SK-N-SH (cell line): ENCODE data around the gene TAC3. TPM values are rescaled to one million over a fixed set of nuclear protein-coding genes. Genes with fewer than 3 reads are reported as not detected.

ENCODE experiments used
- CTCF ChIA-PET: fragments of 300-600, 350-600 bp; formaldehyde crosslinking; extraction: SDS; loops from one replicate; lab custom pipeline; 2021; lab: Yijun Ruan, JAX
- POLR2A ChIA-PET: fragments of 350-600 bp; sonication (Branson Sonifier 250); formaldehyde crosslinking; extraction: SDS; loops from one replicate; lab custom pipeline; 2020; ENCODE audit warnings: antibody characterized with exemption, inconsistent platforms; lab: Yijun Ruan, JAX
- DNase-seq: peaks from one replicate; pipeline ENCODE4 v3.0.0; 2012
- H2AFZ ChIP-seq: fragments of 200-600 bp; sonication (generic); 2 replicates; pipeline ENCODE4 v1.8.1; 2016; ENCODE audit warnings: antibody characterized with exemption, mild to moderate bottlenecking, low read depth
- H3F3A ChIP-seq: fragments of 200-600 bp; sonication (generic); replicated peaks from 2 replicates; pipeline ENCODE3; 2016; ENCODE audit warnings: antibody characterized with exemption, mild to moderate bottlenecking; ENCODE audit not compliant: insufficient read depth
- H3K27ac ChIP-seq, 2 experiments: fragments of 200-500 bp in 1 of 2; fragments of 200-600 bp in 1 of 2; sonication (Bioruptor generic) in 1 of 2; sonication (generic), shearing (Covaris generic) in 1 of 2; 2 replicates each; pipeline versions ENCODE4 v1.5.1 to v1.6.1; 2014 to 2016; ENCODE audit warnings: low read depth in 2 of 2, inconsistent platforms in 1 of 2, low read length in 1 of 2, mild to moderate bottlenecking in 1 of 2, mixed read lengths in 1 of 2
- H3K27me3 ChIP-seq: fragments of 200-600 bp; sonication (generic), shearing (Covaris generic); 2 replicates; pipeline ENCODE4 v1.6.1; 2016; ENCODE audit warnings: mixed run types; ENCODE audit not compliant: insufficient read depth
- H3K36me3 ChIP-seq, 2 experiments: fragments of 200-500 bp in 1 of 2; fragments of 200-600 bp in 1 of 2; sonication (Bioruptor generic) in 1 of 2; sonication (generic) in 1 of 2; replicated peaks in 1 of 2; 2 replicates each; pipeline versions ENCODE3 to v1.5.1; 2014 to 2016; ENCODE audit warnings: low read length in 1 of 2, mild to moderate bottlenecking in 1 of 2; ENCODE audit not compliant: insufficient read depth in 2 of 2, control insufficient read depth in 1 of 2
- H3K4me1 ChIP-seq, 2 experiments: fragments of 200-500 bp in 1 of 2; fragments of 200-600 bp in 1 of 2; sonication (Bioruptor generic) in 1 of 2; sonication (generic), shearing (Covaris generic) in 1 of 2; 2 replicates each; pipeline versions ENCODE4 v1.5.1 to v1.6.1; 2014 to 2016; ENCODE audit warnings: low read depth in 1 of 2, low read length in 1 of 2, mixed run types in 1 of 2; ENCODE audit not compliant: insufficient read depth in 2 of 2, control insufficient read depth in 1 of 2
- H3K4me2 ChIP-seq: fragments of 200-600 bp; sonication (generic), shearing (Covaris generic); 2 replicates; pipeline ENCODE4 v1.6.1; 2017; ENCODE audit warnings: mixed run types
- H3K4me3 ChIP-seq, 2 experiments: fragments of 200-500 bp in 1 of 2; fragments of 200-600 bp in 1 of 2; sonication (Bioruptor generic) in 1 of 2; sonication (generic), shearing (Covaris generic) in 1 of 2; 2 replicates each; pipeline versions ENCODE4 v1.5.1 to v1.8.1; 2014 to 2016; ENCODE audit warnings: low read depth in 2 of 2, inconsistent platforms in 1 of 2, low read length in 1 of 2, mild to moderate bottlenecking in 1 of 2, mixed read lengths in 1 of 2, moderate library complexity in 1 of 2
- H3K79me2 ChIP-seq: fragments of 200-600 bp; sonication (generic); 2 replicates; pipeline ENCODE4 v1.8.1; 2017; ENCODE audit warnings: mild to moderate bottlenecking; ENCODE audit not compliant: insufficient read depth
- H3K9ac ChIP-seq: fragments of 200-600 bp; sonication (generic); 2 replicates; pipeline ENCODE4 v1.6.1; 2017; ENCODE audit warnings: mixed run types
- H3K9me2 ChIP-seq: fragments of 200-600 bp; sonication (generic); 2 replicates; pipeline ENCODE4 v1.6.1; 2017; ENCODE audit warnings: mixed run types
- H3K9me3 ChIP-seq: fragments of 200-600 bp; sonication (generic); 2 replicates; pipeline ENCODE4 v1.6.1; 2017; ENCODE audit warnings: mixed run types, mild to moderate bottlenecking, moderate library complexity
- H4K20me1 ChIP-seq: fragments of 200-600 bp; sonication (generic); 2 replicates; pipeline ENCODE4 v1.6.1; 2017; ENCODE audit warnings: mild to moderate bottlenecking, mixed run types; ENCODE audit not compliant: insufficient read depth
- ELF1 ChIP-seq: IDR thresholded peaks from 2 replicates; pipeline ENCODE4 v1.4.0; 2012
- EP300 ChIP-seq, 2 experiments: IDR thresholded peaks; 2 replicates each; pipeline versions ENCODE4 v1.4.0 to v1.6.1; 2012; ENCODE audit warnings: borderline replicate concordance in 1 of 2, low read depth in 1 of 2, low read length in 1 of 2
- EZH2phosphoT487 ChIP-seq: fragments of 200-600 bp; sonication (generic); IDR thresholded peaks from 2 replicates; pipeline ENCODE4 v1.6.1; 2017; ENCODE audit warnings: low read depth, mixed run types, mild to moderate bottlenecking, antibody characterized with exemption, moderate library complexity, borderline replicate concordance
- FOSL2 ChIP-seq: IDR thresholded peaks from 2 replicates; pipeline ENCODE4 v1.4.0; 2012; ENCODE audit warnings: low read depth, mild to moderate bottlenecking, moderate library complexity, borderline replicate concordance
- GATA2 ChIP-seq: sonication (generic); formaldehyde crosslinking; IDR thresholded peaks from 2 replicates; pipeline ENCODE4 v1.5.0; 2020; ENCODE audit warnings: mild to moderate bottlenecking, missing genetic modification reagents
- IRF3 ChIP-seq: fragments of 150-350 bp; IDR thresholded peaks from 2 replicates; pipeline ENCODE4 v1.6.1; 2016; ENCODE audit warnings: mild to moderate bottlenecking, low read depth, low read length
- MAX ChIP-seq: IDR thresholded peaks from 2 replicates; pipeline ENCODE4 v1.4.0; 2012; ENCODE audit warnings: low read depth
- MEF2A ChIP-seq: IDR thresholded peaks from 2 replicates; pipeline ENCODE4 v1.4.0; 2012; ENCODE audit warnings: low read depth, borderline replicate concordance
- NRF1 ChIP-seq: IDR thresholded peaks from 2 replicates; pipeline ENCODE4 v1.6.1; 2012; ENCODE audit warnings: low read depth, mild to moderate bottlenecking, low read length
- POLR2AphosphoS5 ChIP-seq: IDR thresholded peaks from 2 replicates; pipeline ENCODE4 v1.6.1; 2012; ENCODE audit warnings: low read depth, low read length
- RCOR1 ChIP-seq: fragments of 150-350 bp; IDR thresholded peaks from 2 replicates; pipeline ENCODE4 v1.6.1; 2017; ENCODE audit warnings: antibody characterized with exemption, low read length
- REST ChIP-seq: IDR thresholded peaks from 2 replicates; pipeline ENCODE4 v1.6.1; 2012; ENCODE audit warnings: mild to moderate bottlenecking, low read depth, low read length, moderate library complexity
- RXRA ChIP-seq: IDR thresholded peaks from 2 replicates; pipeline ENCODE4 v1.4.0; 2012; ENCODE audit warnings: low read depth, mild to moderate bottlenecking, borderline replicate concordance
- SIN3A ChIP-seq: IDR thresholded peaks from 2 replicates; pipeline ENCODE4 v1.6.1; 2012; ENCODE audit warnings: low read depth, mild to moderate bottlenecking, low read length, moderate library complexity, borderline replicate concordance
- SMC3 ChIP-seq: IDR thresholded peaks from 2 replicates; pipeline ENCODE4 v1.6.1; 2012; ENCODE audit warnings: low read depth, low read length, improper control_type of control experiment
- TEAD4 ChIP-seq: IDR thresholded peaks from 2 replicates; pipeline ENCODE4 v1.4.0; 2012; ENCODE audit warnings: mild to moderate bottlenecking, borderline replicate concordance; ENCODE audit not compliant: insufficient read depth
- USF1 ChIP-seq: IDR thresholded peaks from 2 replicates; pipeline ENCODE4 v1.4.0; 2012; ENCODE audit warnings: low read depth, borderline replicate concordance
- YY1 ChIP-seq: IDR thresholded peaks from 2 replicates; pipeline ENCODE4 v1.4.0; 2012; ENCODE audit warnings: low read depth, mild to moderate bottlenecking
- WGBS: methylation state at CpG from one replicate; pipeline ENCODE4 v1.1.6; 2017; ENCODE audit warnings: low lambda C conversion rate; 5-methylcytosine and 5-hydroxymethylcytosine counted together
- polyA plus RNA-seq, 3 experiments: library from polyadenylated mRNA; depleted of rRNA; stranded (reverse); fragments of >200 nt; gene quantifications; 2 replicates each; pipeline ENCODE4 v1.2.3, GENCODE V29; 2012

Gene TAC3
- polyA plus RNA-seq, 1 of the 3 experiments (the other 2 are of a cell fraction), result not detected

GRCh38 chr12:56980941-56981530 is 35.3 kb downstream of the TAC3 start:
- TF ChIP-seq POLR2AphosphoS5 (no peak), ELF1 (no peak), RXRA (no peak), EP300 (IDR thresholded peaks at IDR 0.05; ENCODE audit: borderline replicate concordance in 1 of 2, low read depth in 1 of 2, low read length in 1 of 2) (no peak), TEAD4 (no peak), RCOR1 (no peak), REST (no peak), MAX (no peak), SIN3A (no peak), FOSL2 (no peak)
- Histone ChIP-seq H3K4me1 (no peaks in the 10 kb centered on the region; a peak in 1 of 4 replicates), H3K27me3 (no peaks in the 10 kb centered on the region), H3K27ac (no peak overlapping the region), H3K36me3 (no peaks in the 10 kb centered on the region), H3K79me2 (no peaks in the 10 kb centered on the region), H4K20me1 (no peaks in the 10 kb centered on the region), H3K9me3 (no peaks in the 10 kb centered on the region), H2AFZ (no peak overlapping the region), H3K4me3 (no peak overlapping the region), H3K9me2 (no peaks in the 10 kb centered on the region), H3F3A (no peaks in the 10 kb centered on the region), H3K4me2 (no peak overlapping the region), H3K9ac (no peak overlapping the region)
- ChIA-PET POLR2A (no interaction called here), CTCF (interaction anchor here (0.9 kb wide), 1 partner anchor 82 kb away, joined by 3 read pairs; no protein-coding TSS in a partner anchor)
- no peak for DNase-seq
- WGBS, result 57% methylated on average over 1 of the region's 4 CpGs

GRCh38 chr12:56980268-56980667 is 36.1 kb downstream of the TAC3 start:
- H3K79me2 ChIP-seq, result no peaks in the 10 kb centered on the region
- 75% methylated on average over 6 of the region's 6 CpGs for whole genome bisulfite sequencing
- CTCF ChIA-PET, result no interaction called here

More at GRCh38 chr12:56980268-56980667, 36.1 kb downstream of the TAC3 start:
- Histone ChIP-seq H3K4me2 (no peak overlapping the region), H3K27ac (no peak overlapping the region), H3F3A (no peaks in the 10 kb centered on the region), H3K4me1 (no peaks in the 10 kb centered on the region), H3K4me3 (no peak overlapping the region), H3K27me3 (no peaks in the 10 kb centered on the region), H3K9me3 (no peaks in the 10 kb centered on the region), H3K9me2 (no peaks in the 10 kb centered on the region), H4K20me1 (no peaks in the 10 kb centered on the region), H2AFZ (no peak overlapping the region), H3K9ac (no peak overlapping the region), H3K36me3 (no peaks in the 10 kb centered on the region)
- POLR2A ChIA-PET, result no interaction called here
- no peak for TF ChIP-seq EZH2phosphoT487
- TF ChIP-seq IRF3, result no peak
- TF ChIP-seq POLR2AphosphoS5, result no peak
- TF ChIP-seq RCOR1, result no peak
- TF ChIP-seq ELF1, result no peak
- TF ChIP-seq YY1, result no peak
- no peak for TF ChIP-seq USF1
- TF ChIP-seq MEF2A, result no peak
- TF ChIP-seq GATA2, result no peak
- TF ChIP-seq NRF1, result no peak
- TF ChIP-seq FOSL2, result no peak
- no peak for TF ChIP-seq EP300 (IDR thresholded peaks at IDR 0.05; ENCODE audit: borderline replicate concordance in 1 of 2, low read depth in 1 of 2, low read length in 1 of 2)
- TF ChIP-seq SMC3, result no peak
- no peak for DNase-seq
